Mucosa of gallbladder (tissue), 1 donor: Measurements from ENCODE around the gene YAP1. TPM values are rescaled to one million over a fixed set of nuclear protein-coding genes. Genes with fewer than 3 reads are reported as not detected.
A peak's percentile ranks its signal among the peaks of the same experiment; 100 is the strongest.

Source experiments
- DNase-seq: peaks from one replicate; pipeline ENCODE4 v3.0.0-alpha.2; 2020; ENCODE audit warnings: low spot score
- total RNA-seq: library from RNA; stranded (reverse); gene quantifications from one replicate; pipeline ENCODE4 v1.2.1, GENCODE V29; 2021
- donor health status: DM: no; HTN: no; CAD: no.

YAP1 gene
- total RNA-seq, 1 donor from 2014 or later, result 154 TPM

GRCh38 chr11:102157219-102157618 is 47.0 kb downstream of the YAP1 start:
- peak; percentile 57 for DNase-seq

- DNase-seq, result no peak
Measured at GRCh38 chr11:102158164-102158735, 48.0 kb downstream of the YAP1 start.

DNA sequence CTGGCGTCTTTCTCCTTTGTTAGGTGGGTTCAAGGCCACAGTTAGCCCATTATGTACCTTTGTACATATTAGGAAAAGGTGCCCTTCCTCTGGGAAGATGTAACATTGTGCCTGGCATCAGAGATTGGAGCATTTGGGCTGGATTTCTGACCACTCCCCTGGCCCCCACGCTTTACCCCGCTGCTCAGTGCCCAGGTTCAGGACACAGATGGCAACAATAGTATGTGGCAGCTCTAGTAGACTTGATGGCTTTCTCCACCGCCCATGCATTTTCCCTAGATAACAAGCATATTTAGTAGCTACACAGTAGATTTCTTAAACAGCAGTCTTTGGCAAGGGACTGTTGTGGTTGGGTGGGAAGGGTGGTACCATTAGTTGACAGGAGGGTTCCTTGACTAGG is 53.1 kb downstream of the YAP1 start:
- DNase-seq, result no peak

DNA sequence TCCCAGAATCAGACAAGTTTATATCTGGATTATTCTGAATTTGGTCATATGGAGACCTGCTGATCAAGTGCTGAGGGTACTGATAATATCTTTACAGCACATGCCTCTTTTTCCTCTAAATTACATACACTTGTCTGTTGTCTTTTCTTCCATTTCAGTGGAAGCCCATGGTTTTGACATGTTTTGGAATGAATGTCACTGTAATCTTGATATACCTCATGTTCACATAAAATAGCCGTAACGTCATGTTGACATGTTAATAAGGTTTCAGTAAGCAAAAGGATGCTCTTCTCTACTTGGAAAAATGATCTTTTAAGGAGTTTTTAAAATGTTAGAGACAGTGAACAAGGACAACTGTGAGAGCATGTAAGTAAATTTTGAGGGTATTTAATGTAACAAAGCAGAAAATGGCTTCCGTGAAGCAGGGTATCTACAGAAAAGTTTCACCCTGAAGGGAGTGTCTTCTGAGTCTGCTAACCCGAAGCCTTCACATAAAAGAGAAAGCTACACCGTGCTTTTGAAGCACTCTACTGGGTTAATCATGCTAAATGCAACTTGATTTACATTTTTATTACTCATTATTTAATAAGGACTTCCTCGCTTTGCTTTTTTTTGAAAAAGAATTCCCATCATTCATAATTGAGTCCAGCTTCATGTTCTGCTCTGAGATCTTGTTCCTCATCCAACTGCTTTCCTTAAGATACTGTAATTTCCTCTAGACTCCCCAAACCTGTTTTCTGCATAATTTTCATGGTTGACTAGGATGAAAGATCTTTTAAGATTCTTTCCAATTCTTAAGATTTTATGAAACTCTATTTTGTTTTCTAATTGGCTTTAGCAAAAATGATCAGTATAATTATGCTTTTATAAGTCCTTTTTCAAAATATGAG is 56.2 kb downstream of the YAP1 start:
- DNase-seq, result no peak

GRCh38 chr11:102168481-102168880 is 58.2 kb downstream of the YAP1 start:
- no peak for DNase-seq

- no peak for DNase-seq
Measured at GRCh38 chr11:102171101-102171500, 60.9 kb downstream of the YAP1 start.

DNA sequence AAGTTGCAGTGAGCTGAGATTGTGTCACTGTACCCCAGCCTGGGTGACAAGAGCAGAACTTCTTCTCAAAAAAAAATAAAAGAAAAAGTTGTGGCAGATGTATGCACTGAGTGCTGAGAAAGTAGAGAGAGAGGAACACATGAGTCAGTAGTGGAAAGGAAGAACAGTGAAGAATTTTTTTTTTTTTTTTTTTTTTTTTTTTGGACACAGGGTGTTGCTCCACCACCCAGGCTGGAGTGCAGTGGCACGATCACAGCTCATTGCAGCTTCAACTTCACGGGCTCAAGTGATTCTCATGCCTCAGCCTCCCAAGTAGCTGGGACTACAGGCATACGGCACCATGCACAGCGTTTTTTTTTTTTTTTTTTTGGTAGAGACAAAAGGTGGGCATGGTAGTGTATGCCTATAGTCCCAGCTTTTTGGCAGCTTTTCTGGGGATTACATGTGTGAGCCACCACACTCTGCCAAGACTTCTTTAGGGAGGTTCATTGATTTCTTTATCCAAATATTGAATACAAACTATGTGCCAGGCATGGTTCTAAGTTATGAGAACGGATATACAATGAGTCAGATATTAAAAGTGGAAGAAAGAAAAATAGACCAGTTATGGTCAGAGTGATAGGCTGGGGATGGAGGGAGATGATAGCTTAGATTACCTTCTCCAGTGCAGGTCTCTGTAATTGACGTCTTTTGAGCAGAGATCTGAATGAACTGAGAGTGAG is 62.0 kb downstream of the YAP1 start:
- no peak for DNase-seq

DNA sequence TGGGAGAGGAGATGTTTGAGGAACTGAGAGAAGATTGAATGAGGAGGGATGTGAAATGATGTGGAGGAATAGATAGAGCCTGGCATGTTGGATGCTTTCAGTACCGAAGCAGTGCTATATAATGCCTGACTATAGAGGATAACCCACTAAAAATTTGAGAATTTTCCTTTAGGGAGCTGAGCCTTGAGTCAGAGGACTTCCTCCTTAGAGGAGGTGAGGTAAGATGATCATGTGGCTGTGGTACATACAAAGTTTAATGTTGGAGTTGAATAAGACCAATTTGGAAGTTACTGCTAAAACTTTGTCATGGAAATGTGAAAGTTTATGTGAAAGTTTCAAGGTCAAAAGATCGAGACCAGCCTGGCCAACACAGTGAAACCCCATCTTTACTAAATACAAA is 66.9 kb downstream of the YAP1 start:
- DNase-seq, result no peak

DNA sequence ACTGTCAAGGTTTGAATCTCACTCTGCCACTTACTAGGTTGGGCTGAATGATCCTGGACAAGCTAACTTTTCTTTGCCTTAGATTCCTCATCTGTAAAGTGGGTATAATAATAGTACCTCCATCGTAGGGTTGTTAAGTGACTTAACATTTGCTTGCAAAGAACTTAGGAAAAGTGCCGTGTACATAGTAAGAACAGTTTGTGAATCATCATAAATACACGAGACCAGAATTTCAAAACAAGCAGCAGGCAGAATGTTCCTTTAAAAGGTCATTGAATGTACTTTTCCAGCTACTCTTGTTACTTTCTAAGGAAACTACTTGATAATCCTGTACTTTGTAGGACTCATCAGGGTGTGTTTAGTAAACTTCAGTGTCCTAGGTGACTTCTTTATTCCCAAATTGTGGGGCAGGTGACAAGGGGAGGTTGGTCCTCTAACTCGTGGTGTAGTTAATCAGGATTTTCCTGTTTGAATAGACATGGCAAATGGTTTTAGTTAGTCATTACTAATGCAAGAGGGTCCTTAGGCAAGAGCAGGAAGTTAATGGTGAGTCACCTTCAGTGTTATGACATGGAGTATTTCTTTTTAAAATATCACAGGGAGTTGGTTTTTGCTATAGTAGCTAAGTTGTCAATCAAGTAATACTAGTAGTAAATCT is 67.9 kb downstream of the YAP1 start:
- no peak for DNase-seq

- no peak for DNase-seq
Measured at GRCh38 chr11:102179371-102179770, 69.1 kb downstream of the YAP1 start.

GRCh38 chr11:102184269-102184987 is 74.2 kb downstream of the YAP1 start:
- no peak for DNase-seq

- DNase-seq, result no peak
Measured at GRCh38 chr11:102186551-102187191, 76.4 kb downstream of the YAP1 start.

- no peak for DNase-seq
Measured at GRCh38 chr11:102187416-102188151, 77.3 kb downstream of the YAP1 start.

DNA sequence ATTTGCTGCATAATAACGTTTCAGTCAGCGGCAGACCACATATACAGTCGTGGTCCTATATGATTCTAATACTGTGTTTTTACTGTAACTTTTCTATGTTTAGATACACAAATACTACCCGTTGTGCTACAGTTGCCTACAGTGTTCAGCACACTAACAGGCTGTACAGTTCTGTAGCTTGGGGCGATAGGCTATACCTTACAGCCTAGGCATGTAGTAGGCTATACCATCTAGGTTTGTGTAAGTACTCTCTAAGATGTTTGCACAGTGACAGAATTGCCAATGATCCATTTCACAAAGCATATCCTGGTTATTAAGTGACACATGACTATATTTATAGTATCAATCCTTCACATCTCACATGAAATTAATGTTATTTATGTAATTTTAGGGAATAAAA is 78.2 kb downstream of the YAP1 start:
- no peak for DNase-seq

DNA sequence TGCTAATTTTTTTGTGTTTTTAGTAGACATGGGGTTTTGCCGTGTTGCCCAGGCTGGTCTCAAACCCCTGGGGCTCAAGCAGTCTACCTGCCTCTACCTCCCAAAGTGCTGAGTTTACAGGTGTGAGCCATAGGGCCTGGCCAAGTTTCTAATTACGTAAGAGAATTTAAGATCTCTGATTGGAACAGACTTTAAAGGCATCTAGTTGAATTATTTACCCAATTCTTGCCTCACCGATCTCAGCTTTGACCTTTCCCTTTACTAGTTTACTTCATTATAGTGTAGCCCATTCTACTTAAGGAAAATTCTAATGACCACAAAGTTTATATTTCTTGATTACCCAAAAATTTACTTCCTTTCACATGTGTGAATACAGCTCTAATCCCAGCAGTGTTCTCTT is 81.6 kb downstream of the YAP1 start:
- no peak for DNase-seq

GRCh38 chr11:102192349-102193066 is 82.3 kb downstream of the YAP1 start:
- DNase-seq, result no peak

DNA sequence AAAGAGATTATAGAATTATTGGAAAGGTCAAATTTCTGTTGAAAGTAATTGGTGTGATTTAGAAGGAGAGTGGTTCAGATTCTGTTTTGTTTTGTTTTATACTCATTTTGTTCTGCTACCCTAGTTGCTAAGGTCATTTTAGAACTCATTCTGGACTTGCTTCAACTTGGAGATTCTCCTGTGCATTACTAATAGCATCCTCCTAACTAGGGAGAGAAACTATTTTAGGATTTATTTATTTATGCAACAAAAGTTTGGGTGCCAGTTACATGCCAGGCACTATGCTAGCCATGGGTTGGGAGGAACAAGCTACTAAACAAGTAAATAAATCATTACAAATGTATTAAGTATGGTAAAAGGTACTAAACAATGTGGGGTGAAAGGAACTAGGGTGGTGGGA is 84.0 kb downstream of the YAP1 start:
- no peak for DNase-seq

DNA sequence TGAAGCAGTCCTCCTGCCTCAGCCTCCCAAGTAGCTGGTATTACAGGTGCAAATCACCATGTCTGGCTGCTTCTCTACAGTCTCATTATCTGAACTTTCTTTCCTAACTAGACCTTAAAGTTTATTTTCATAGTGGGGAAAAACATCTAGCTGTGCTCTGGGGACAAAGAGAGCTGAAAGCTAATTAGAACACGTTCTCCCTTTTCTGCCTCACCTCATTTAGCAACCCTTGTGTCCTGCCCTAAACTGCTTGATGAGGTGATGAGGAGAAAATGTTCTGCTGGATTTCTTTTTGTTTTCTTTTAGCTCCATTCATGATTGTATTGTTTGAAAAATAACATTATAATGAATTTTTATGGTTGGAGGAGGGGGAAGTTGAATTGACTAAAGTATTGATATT is 84.7 kb downstream of the YAP1 start:
- no peak for DNase-seq

GRCh38 chr11:102196351-102196750 is 86.1 kb downstream of the YAP1 start:
- no peak for DNase-seq

GRCh38 chr11:102196816-102197215 is 86.6 kb downstream of the YAP1 start:
- no peak for DNase-seq
